ENCODE data around the gene TJP1. TPM values are rescaled to one million over a fixed set of nuclear protein-coding genes. Genes with fewer than 3 reads are reported as not detected.

The TJP1 gene
- polyA plus RNA-seq, 1 experiment: 42.5 TPM

GRCh38 chr15:29670266-29670665, 152.0 kb downstream of the TJP1 start:
- CTCF ChIA-PET: interaction anchor here (1.1 kb wide), 1 partner anchor 531 kb away, joined by 3 read pairs; no protein-coding TSS in a partner anchor
- POLR2A ChIA-PET: no interaction called here
- Histone ChIP-seq H3K4me3 (ENCODE audit: low read depth, low read length) (no peak overlapping the region), H3K27me3 (ENCODE audit: control insufficient read depth, insufficient read depth, low read length) (no peaks in the 10 kb centered on the region), H3K36me3 (ENCODE audit: control insufficient read depth, insufficient read depth, low read length) (no peaks in the 10 kb centered on the region)
- no peak for DNase-seq (ENCODE audit: low read depth)
- TF ChIP-seq, protein P1, sequence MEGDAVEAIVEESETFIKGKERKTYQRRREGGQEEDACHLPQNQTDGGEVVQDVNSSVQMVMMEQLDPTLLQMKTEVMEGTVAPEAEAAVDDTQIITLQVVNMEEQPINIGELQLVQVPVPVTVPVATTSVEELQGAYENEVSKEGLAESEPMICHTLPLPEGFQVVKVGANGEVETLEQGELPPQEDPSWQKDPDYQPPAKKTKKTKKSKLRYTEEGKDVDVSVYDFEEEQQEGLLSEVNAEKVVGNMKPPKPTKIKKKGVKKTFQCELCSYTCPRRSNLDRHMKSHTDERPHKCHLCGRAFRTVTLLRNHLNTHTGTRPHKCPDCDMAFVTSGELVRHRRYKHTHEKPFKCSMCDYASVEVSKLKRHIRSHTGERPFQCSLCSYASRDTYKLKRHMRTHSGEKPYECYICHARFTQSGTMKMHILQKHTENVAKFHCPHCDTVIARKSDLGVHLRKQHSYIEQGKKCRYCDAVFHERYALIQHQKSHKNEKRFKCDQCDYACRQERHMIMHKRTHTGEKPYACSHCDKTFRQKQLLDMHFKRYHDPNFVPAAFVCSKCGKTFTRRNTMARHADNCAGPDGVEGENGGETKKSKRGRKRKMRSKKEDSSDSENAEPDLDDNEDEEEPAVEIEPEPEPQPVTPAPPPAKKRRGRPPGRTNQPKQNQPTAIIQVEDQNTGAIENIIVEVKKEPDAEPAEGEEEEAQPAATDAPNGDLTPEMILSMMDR (IDR thresholded peaks at IDR 0.05; ENCODE audit: insufficient read depth, low read depth, low read length): no peak

DNA sequence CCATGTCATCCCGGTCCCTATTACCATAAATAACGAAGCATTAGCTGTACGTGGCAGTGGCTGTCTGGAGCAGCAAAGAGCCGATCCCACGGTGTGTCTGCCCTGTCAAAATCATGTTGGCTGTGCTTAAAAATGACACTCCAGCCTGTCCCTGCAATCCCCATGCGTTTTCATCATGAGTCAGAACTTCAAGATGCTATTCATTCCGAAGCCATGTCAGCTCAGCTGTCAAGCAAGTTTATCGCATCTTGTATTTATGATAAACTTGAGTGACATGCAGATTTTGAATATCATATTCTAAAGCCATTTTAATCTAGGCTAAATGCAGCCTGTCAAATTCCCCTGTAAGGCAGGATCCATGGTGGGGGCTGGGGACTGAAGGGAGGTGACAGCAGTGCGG, 152.4 kb downstream of the TJP1 start:
- no peaks in the 10 kb centered on the region for H3K27me3 ChIP-seq (ENCODE audit: control insufficient read depth, insufficient read depth, low read length)
- H3K36me3 ChIP-seq (ENCODE audit: control insufficient read depth, insufficient read depth, low read length): no peaks in the 10 kb centered on the region
- no peak for DNase-seq (ENCODE audit: low read depth)
- ChIA-PET POLR2A (no interaction called here), CTCF (interaction anchor here (0.7 to 1.1 kb wide), 2 partner anchors 256 to 530 kb away, joined by 3 read pairs; no protein-coding TSS in a partner anchor)
- TF ChIP-seq, protein P1 (IDR thresholded peaks at IDR 0.05; ENCODE audit: insufficient read depth, low read depth, low read length): no peak
- no peak overlapping the region for H3K4me3 ChIP-seq (ENCODE audit: low read depth, low read length)

GRCh38 chr15:29668120-29668602, 154.1 kb downstream of the TJP1 start:
- peak; percentile 13 for DNase-seq (ENCODE audit: low read depth)
- ChIA-PET CTCF (interaction anchor here (0.6 to 1.4 kb wide), 5 partner anchors 9 to 405 kb away, joined by 3 to 4 read pairs (median 3); no protein-coding TSS in a partner anchor), POLR2A (no interaction called here)
- no peaks in the 10 kb centered on the region for H3K27me3 ChIP-seq (ENCODE audit: control insufficient read depth, insufficient read depth, low read length)
- no peaks in the 10 kb centered on the region for H3K36me3 ChIP-seq (ENCODE audit: control insufficient read depth, insufficient read depth, low read length)
- H3K4me3 ChIP-seq (ENCODE audit: low read depth, low read length): no peak overlapping the region
- TF ChIP-seq, protein P1 (IDR thresholded peaks at IDR 0.05; ENCODE audit: insufficient read depth, low read depth, low read length): peak; percentile 69

DNA sequence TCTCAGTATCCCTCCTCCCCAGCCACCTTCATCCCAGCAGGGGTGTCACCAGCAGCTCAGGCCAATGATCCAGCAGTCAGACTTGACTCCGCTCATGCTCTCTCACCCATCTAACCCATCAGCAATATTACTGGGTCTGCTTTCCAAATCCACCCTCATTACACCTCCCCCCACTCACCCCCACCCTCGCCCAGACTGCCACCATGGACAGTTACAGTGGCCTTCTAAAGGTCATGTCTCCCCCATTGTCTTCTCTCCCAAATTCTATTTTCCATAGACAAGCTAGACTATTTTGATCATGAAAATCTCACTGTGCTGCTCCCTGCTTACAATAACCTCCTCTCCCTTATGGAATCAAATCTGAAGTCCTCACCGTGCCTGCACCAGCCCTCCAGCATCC, 156.0 kb downstream of the TJP1 start:
- Histone ChIP-seq H3K27me3 (ENCODE audit: control insufficient read depth, insufficient read depth, low read length) (no peaks in the 10 kb centered on the region), H3K4me3 (ENCODE audit: low read depth, low read length) (no peak overlapping the region), H3K36me3 (ENCODE audit: control insufficient read depth, insufficient read depth, low read length) (no peaks in the 10 kb centered on the region)
- DNase-seq (ENCODE audit: low read depth): no peak
- CTCF ChIA-PET: interaction anchor here (0.5 to 1.2 kb wide), 5 partner anchors 18 to 526 kb away, joined by 3 to 4 read pairs (median 3); no protein-coding TSS in a partner anchor
- POLR2A ChIA-PET: no interaction called here
- TF ChIP-seq, protein P1 (IDR thresholded peaks at IDR 0.05; ENCODE audit: insufficient read depth, low read depth, low read length): no peak

DNA sequence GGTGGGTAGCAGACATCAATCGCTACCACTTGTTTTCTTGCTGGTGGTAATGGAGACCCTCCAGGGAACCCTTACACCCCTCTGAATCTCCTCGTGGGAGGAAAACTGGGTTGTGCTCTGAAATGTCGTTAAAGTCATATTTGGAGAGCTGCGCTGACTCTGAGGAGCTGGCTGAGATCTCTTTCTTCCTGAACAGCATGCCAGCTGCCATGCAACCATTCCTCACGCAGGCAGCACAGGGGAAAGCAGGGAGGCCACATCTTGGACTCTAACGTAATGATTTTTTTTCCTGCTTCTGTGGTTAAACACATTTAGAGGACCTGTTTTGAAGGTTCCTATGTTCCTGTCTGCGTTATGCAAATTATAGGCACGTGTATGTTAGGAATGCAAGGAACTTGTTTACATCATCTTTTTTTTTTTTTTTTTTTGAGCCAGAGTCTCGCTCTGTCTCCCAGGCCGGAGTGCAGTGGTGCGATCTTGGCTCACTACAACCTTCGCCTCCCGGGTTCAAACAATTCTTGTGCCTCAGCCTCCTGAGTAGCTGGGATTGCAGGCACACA, 156.7 kb downstream of the TJP1 start:
- DNase-seq (ENCODE audit: low read depth): no peak

More for the DNA sequence above, 156.7 kb downstream of the TJP1 start:
- H3K4me3 ChIP-seq (ENCODE audit: low read depth, low read length): no peak overlapping the region
- TF ChIP-seq, protein P1 (IDR thresholded peaks at IDR 0.05; ENCODE audit: insufficient read depth, low read depth, low read length): no peak
- ChIA-PET POLR2A (no interaction called here), CTCF (interaction anchor here (0.6 to 1.0 kb wide), 3 partner anchors 410 to 526 kb away, joined by 3 to 4 read pairs (median 3); no protein-coding TSS in a partner anchor)
- H3K36me3 ChIP-seq (ENCODE audit: control insufficient read depth, insufficient read depth, low read length): no peaks in the 10 kb centered on the region
- H3K27me3 ChIP-seq (ENCODE audit: control insufficient read depth, insufficient read depth, low read length): no peaks in the 10 kb centered on the region
